HCT116 (cell line): ENCODE results near the gene OR6C70. TPM values are rescaled to one million over a fixed set of nuclear protein-coding genes. Genes with fewer than 3 reads are reported as not detected.
A peak's percentile ranks its signal among the peaks of the same experiment; 100 is the strongest.
"Not testable (repeated sequence)": the region's sequence is repeated elsewhere in the genome, so short reads cannot be mapped to it uniquely, and the experiment has no call there.

ENCODE experiments used
- ATAC-seq: fragments of 200-7000 bp; cut with Tn5 transposase; 2 replicates; pipeline ENCODE4 v1.9.1; 2020; ENCODE audit warnings: mild to moderate bottlenecking, moderate library complexity
- BruUV-seq: library from RNA; stranded (reverse); fragments of 400-500 nt; replicated peaks from 2 replicates; lab custom pipeline; 2021; lab: Mats Ljungman, UMichigan
- CTCF ChIA-PET: fragments of 300-600 bp; sonication (Branson Sonifier 250); formaldehyde crosslinking; loops from one replicate; lab custom pipeline; 2021; ENCODE audit warnings: antibody characterized with exemption; lab: Charles Lee
- POLR2A ChIA-PET: fragments of 300-600, 350-600 bp; sonication (Branson Sonifier 250); formaldehyde crosslinking; loops from one replicate; lab custom pipeline; 2021; ENCODE audit warnings: antibody characterized with exemption; lab: Charles Lee
- RAD21 ChIA-PET, 2 experiments: fragments of 300-600 bp; sonication (Branson Sonifier 250); formaldehyde crosslinking; loops; one replicate each; lab custom pipeline; 2023; ENCODE audit warnings: low total read pairs in 2 of 2; ENCODE audit not compliant: uncharacterized antibody in 2 of 2, unreplicated experiment in 2 of 2, low non-redundant PET in 1 of 2; lab: Charles Lee
- DNase-seq: peaks from one replicate; pipeline ENCODE4 v3.0.0-alpha.2; 2010; ENCODE audit warnings: low read depth, low spot score
- H2AFZ ChIP-seq: fragments of 200-600 bp; shearing (Covaris generic), sonication (generic); 2 replicates; pipeline ENCODE4 v1.6.1; 2017; ENCODE audit warnings: low read depth, mixed run types, mixed read lengths, antibody characterized with exemption, low read length; ENCODE audit not compliant: poor library complexity, severe bottlenecking
- H3K27ac ChIP-seq: 2 replicates; pipeline ENCODE4 v1.5.1; 2012; ENCODE audit warnings: low read depth, low read length
- H3K27me3 ChIP-seq: fragments of 200-600 bp; sonication (generic); 2 replicates; pipeline ENCODE4 v1.6.1; 2016; ENCODE audit warnings: mixed run types, low read length, mixed read lengths; ENCODE audit not compliant: insufficient read depth
- H3K36me3 ChIP-seq, 2 experiments: fragments of 200-500 bp in 1 of 2; fragments of 200-600 bp in 1 of 2; sonication (Bioruptor generic) in 1 of 2; sonication (generic) in 1 of 2; 2 replicates each; pipeline versions ENCODE4 v1.5.1 to v1.6.1; 2014 to 2016; ENCODE audit warnings: low read length in 2 of 2, inconsistent platforms in 1 of 2, mixed read lengths in 1 of 2, mixed run types in 1 of 2; ENCODE audit not compliant: insufficient read depth in 2 of 2, control insufficient read depth in 1 of 2
- H3K4me1 ChIP-seq, 2 experiments: fragments of 200-600 bp in 1 of 2; sonication (generic) in 1 of 2; 2 replicates each; pipeline versions ENCODE4 v1.5.1 to v1.6.1; 2012 to 2017; ENCODE audit warnings: low read length in 2 of 2, inconsistent platforms in 1 of 2, mild to moderate bottlenecking in 1 of 2, mixed read lengths in 1 of 2, mixed run types in 1 of 2, moderate library complexity in 1 of 2; ENCODE audit not compliant: insufficient read depth in 2 of 2, control insufficient read depth in 1 of 2
- H3K4me2 ChIP-seq: fragments of 200-600 bp; sonication (generic); 2 replicates; pipeline ENCODE4 v1.6.1; 2017; ENCODE audit warnings: mixed run types, low read length, mixed read lengths
- H3K4me3 ChIP-seq, 2 experiments: fragments of 200-600 bp in 1 of 2; sonication (generic) in 1 of 2; replicated peaks in 1 of 2; 2 replicates each; pipeline ENCODE4 v1.5.1; 2011 to 2016; ENCODE audit warnings: low read length in 2 of 2, control low read depth in 1 of 2, low read depth in 1 of 2, mild to moderate bottlenecking in 1 of 2, mixed read lengths in 1 of 2, mixed run types in 1 of 2
- H3K79me2 ChIP-seq: fragments of 200-600 bp; sonication (generic); 2 replicates; pipeline ENCODE4 v1.6.1; 2017; ENCODE audit warnings: mild to moderate bottlenecking, mixed run types, low read length, moderate library complexity, mixed read lengths; ENCODE audit not compliant: insufficient read depth
- H3K9ac ChIP-seq: fragments of 200-600 bp; sonication (generic); 2 replicates; pipeline ENCODE4 v1.6.1; 2016; ENCODE audit warnings: low read length, mixed read lengths
- H3K9me2 ChIP-seq: fragments of 200-600 bp; sonication (generic), shearing (Covaris generic); 2 replicates; pipeline ENCODE4 v1.6.1; 2017; ENCODE audit warnings: mixed run types, mild to moderate bottlenecking, moderate library complexity; ENCODE audit not compliant: insufficient read depth
- H3K9me3 ChIP-seq, 2 experiments: fragments of 200-500 bp in 1 of 2; fragments of 200-600 bp in 1 of 2; sonication (Bioruptor generic) in 1 of 2; sonication (generic) in 1 of 2; 2 replicates each; pipeline ENCODE4 v1.6.1; 2014 to 2017; ENCODE audit warnings: low read length in 2 of 2, mixed read lengths in 2 of 2, inconsistent platforms in 1 of 2, low read depth in 1 of 2, mild to moderate bottlenecking in 1 of 2, mixed run types in 1 of 2, moderate library complexity in 1 of 2; ENCODE audit not compliant: control insufficient read depth in 1 of 2, insufficient read depth in 1 of 2
- H4K20me1 ChIP-seq: fragments of 200-600 bp; sonication (generic), shearing (Covaris generic); 2 replicates; pipeline ENCODE4 v1.6.1; 2017; ENCODE audit warnings: mixed run types, mild to moderate bottlenecking, moderate library complexity; ENCODE audit not compliant: insufficient read depth
- CBX3 ChIP-seq: IDR thresholded peaks from 2 replicates; pipeline ENCODE4 v1.6.1; 2012; ENCODE audit warnings: low read depth
- EGR1 ChIP-seq: IDR thresholded peaks from 2 replicates; pipeline ENCODE4 v1.6.1; 2012; ENCODE audit warnings: low read depth
- ELF1 ChIP-seq: IDR thresholded peaks from 2 replicates; pipeline ENCODE4 v1.6.1; 2012; ENCODE audit warnings: low read depth, borderline replicate concordance
- MAX ChIP-seq: IDR thresholded peaks from 2 replicates; pipeline ENCODE4 v1.6.1; 2012
- POLR2A ChIP-seq: IDR thresholded peaks from 2 replicates; pipeline ENCODE4 v1.7.0; 2011; ENCODE audit warnings: borderline replicate concordance; ENCODE audit not compliant: insufficient read depth, insufficient read length; ENCODE audit errors: extremely low read depth
- POLR2AphosphoS5 ChIP-seq: IDR thresholded peaks from 2 replicates; pipeline ENCODE4 v1.6.1; 2011; ENCODE audit warnings: mild to moderate bottlenecking, low read depth, low read length, moderate library complexity
- REST ChIP-seq: IDR thresholded peaks from 2 replicates; pipeline ENCODE4 v1.6.1; 2012; ENCODE audit warnings: low read depth
- SP1 ChIP-seq: IDR thresholded peaks from 2 replicates; pipeline ENCODE4 v1.6.1; 2012; ENCODE audit warnings: low read depth
- SRF ChIP-seq: IDR thresholded peaks from 2 replicates; pipeline ENCODE4 v1.6.1; 2012; ENCODE audit warnings: low read depth
- ZFX ChIP-seq: fragments of 450-650 bp; IDR thresholded peaks from 2 replicates; pipeline ENCODE4 v1.6.1; 2017
- intact Hi-C: fragments of 100-400 bp; cut with micrococcal nuclease; formaldehyde crosslinking; loops from 2 replicates; pipeline ENCODE4 v1.10.0; 2022
- total RNA-seq: library from RNA; stranded (reverse); gene quantifications from one replicate; pipeline ENCODE4 v1.2.1, GENCODE V29; 2021; ENCODE audit not compliant: unreplicated experiment

The OR6C70 gene
- total RNA-seq, 1 experiment from 2014 or later: not detected

GRCh38 chr12:55443776-55444175 is 26.2 kb downstream of the OR6C70 start, which contains the start of gene OR6C2 (continued):
- TF ChIP-seq REST (no peak), SP1 (no peak), ZFX (no peak), POLR2AphosphoS5 (no peak), ELF1 (no peak), POLR2A (no peak), SRF (no peak), MAX (no peak), EGR1 (no peak)

GRCh38 chr12:55441233-55441632 is 28.7 kb downstream of the OR6C70 start:
- POLR2A ChIA-PET, H3K9ac ChIP-seq, BruUV-seq, DNase-seq, H4K20me1 ChIP-seq, H3K9me3 ChIP-seq, H2AFZ ChIP-seq, H3K79me2 ChIP-seq, H3K27ac ChIP-seq, RAD21 ChIA-PET, intact Hi-C loops, CTCF ChIA-PET, H3K36me3 ChIP-seq, H3K4me1 ChIP-seq, ATAC-seq, H3K4me3 ChIP-seq, H3K4me2 ChIP-seq, H3K9me2 ChIP-seq: not testable (repeated sequence)
- TF ChIP-seq CBX3: peak; percentile 38; the same call in 1 of the 2 replicates
- peaks cover 15% of the 10 kb centered on the region; the same call in 1 of the 2 replicates for H3K27me3 ChIP-seq
